ENCODE measurements around the gene HEXD.
"Not testable (repeated sequence)": the region's sequence is repeated elsewhere in the genome, so short reads cannot be mapped to it uniquely, and the experiment has no call there.

The HEXD gene

GRCh38 chr17:82382220-82382932 is 35.8 kb upstream of the HEXD start:
- DNase-seq (ENCODE audit: low read depth) = not testable (repeated sequence)

GRCh38 chr17:82382933-82383255 is 35.3 kb upstream of the HEXD start:
- no peak for DNase-seq (ENCODE audit: low read depth)

GRCh38 chr17:82383411-82383810 is 34.7 kb upstream of the HEXD start:
- no peak for DNase-seq (ENCODE audit: low read depth)

- DNase-seq (ENCODE audit: low read depth) = no peak
Measured at GRCh38 chr17:82384051-82384729, 34.0 kb upstream of the HEXD start.

GRCh38 chr17:82384730-82385481 is 33.2 kb upstream of the HEXD start:
- no peak for DNase-seq (ENCODE audit: low read depth)

- DNase-seq (ENCODE audit: low read depth) = no peak
Measured at GRCh38 chr17:82385559-82386254, 32.4 kb upstream of the HEXD start.

GRCh38 chr17:82386255-82386831 is 31.8 kb upstream of the HEXD start:
- no peak for DNase-seq (ENCODE audit: low read depth)

GRCh38 chr17:82386881-82387704 is 31.1 kb upstream of the HEXD start:
- no peak for DNase-seq (ENCODE audit: low read depth)

- DNase-seq (ENCODE audit: low read depth) = no peak
Measured at GRCh38 chr17:82387705-82388106, 30.4 kb upstream of the HEXD start.

- DNase-seq (ENCODE audit: low read depth) = no peak
Measured at GRCh38 chr17:82388223-82388921, 29.8 kb upstream of the HEXD start.

- DNase-seq (ENCODE audit: low read depth) = no peak
Measured at GRCh38 chr17:82388922-82389283, 29.2 kb upstream of the HEXD start.

- no peak for DNase-seq (ENCODE audit: low read depth)
Measured at GRCh38 chr17:82389379-82389778, 28.8 kb upstream of the HEXD start.

- DNase-seq (ENCODE audit: low read depth) = no peak
Measured at GRCh38 chr17:82390015-82390859, 27.9 kb upstream of the HEXD start.

GRCh38 chr17:82390860-82391435 is 27.2 kb upstream of the HEXD start:
- no peak for DNase-seq (ENCODE audit: low read depth)

- DNase-seq (ENCODE audit: low read depth) = no peak
Measured at GRCh38 chr17:82391496-82392066, 26.6 kb upstream of the HEXD start.

- DNase-seq (ENCODE audit: low read depth) = no peak
Measured at GRCh38 chr17:82392209-82392920, 25.8 kb upstream of the HEXD start.

- no peak for DNase-seq (ENCODE audit: low read depth)
Measured at GRCh38 chr17:82392941-82393340, 25.2 kb upstream of the HEXD start.

GRCh38 chr17:82394278-82394677 is 23.9 kb upstream of the HEXD start:
- DNase-seq (ENCODE audit: low read depth) = no peak
